PFSK-1 (cell line): ENCODE results near the gene OPCML.

ENCODE experiments used
- FOXP2 ChIP-seq: optimal IDR thresholded peaks from 2 replicates; pipeline ENCODE3; 2011; ENCODE audit warnings: borderline replicate concordance, control low read depth, inconsistent platforms; ENCODE audit not compliant: insufficient read depth; ENCODE audit errors: extremely low read length, extremely low read depth
- POLR2AphosphoS5 ChIP-seq: IDR thresholded peaks from 2 replicates; pipeline ENCODE4 v1.6.1; 2012; ENCODE audit warnings: low read depth, mild to moderate bottlenecking, control low read depth, low read length, moderate library complexity
- SIN3A ChIP-seq: IDR thresholded peaks from 2 replicates; pipeline ENCODE4 v1.6.1; 2012; ENCODE audit warnings: mild to moderate bottlenecking, low read length, moderate library complexity, borderline replicate concordance; ENCODE audit not compliant: insufficient read depth
- TAF1 ChIP-seq: IDR thresholded peaks from 2 replicates; pipeline ENCODE4 v1.6.1; 2012; ENCODE audit warnings: low read length, control low read depth, borderline replicate concordance; ENCODE audit not compliant: insufficient read depth
- TF ChIP-seq, protein P1 (sequence below), 2 experiments: IDR thresholded peaks; 2 replicates each; pipeline versions ENCODE4 v1.6.1 to v1.8.0; 2011 to 2012; ENCODE audit warnings: low read depth in 2 of 2, low read length in 2 of 2, control low read depth in 1 of 2, inconsistent platforms in 1 of 2, mild to moderate bottlenecking in 1 of 2, moderate library complexity in 1 of 2; ENCODE audit not compliant: insufficient read depth in 1 of 2

The OPCML gene

DNA sequence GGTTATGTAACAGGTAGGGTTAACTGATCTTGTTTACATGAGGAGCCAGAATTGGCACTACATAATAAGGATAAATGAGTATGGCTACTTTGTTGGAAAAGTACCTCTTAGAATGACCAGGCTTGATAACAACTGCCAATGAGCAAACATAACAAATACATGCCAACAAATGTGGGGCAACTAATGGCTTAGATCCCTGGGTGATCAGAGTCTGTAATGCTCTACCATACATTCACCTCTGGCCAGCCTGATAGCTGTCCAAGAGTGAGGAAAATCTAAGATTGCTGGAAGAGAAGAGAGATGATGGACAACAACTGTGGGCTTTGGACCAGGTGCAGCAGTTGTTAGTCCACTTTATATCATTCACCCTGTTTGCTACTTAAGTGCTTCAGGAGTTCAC is 1136.9 kb downstream of the OPCML start:
- TF ChIP-seq, protein P1, sequence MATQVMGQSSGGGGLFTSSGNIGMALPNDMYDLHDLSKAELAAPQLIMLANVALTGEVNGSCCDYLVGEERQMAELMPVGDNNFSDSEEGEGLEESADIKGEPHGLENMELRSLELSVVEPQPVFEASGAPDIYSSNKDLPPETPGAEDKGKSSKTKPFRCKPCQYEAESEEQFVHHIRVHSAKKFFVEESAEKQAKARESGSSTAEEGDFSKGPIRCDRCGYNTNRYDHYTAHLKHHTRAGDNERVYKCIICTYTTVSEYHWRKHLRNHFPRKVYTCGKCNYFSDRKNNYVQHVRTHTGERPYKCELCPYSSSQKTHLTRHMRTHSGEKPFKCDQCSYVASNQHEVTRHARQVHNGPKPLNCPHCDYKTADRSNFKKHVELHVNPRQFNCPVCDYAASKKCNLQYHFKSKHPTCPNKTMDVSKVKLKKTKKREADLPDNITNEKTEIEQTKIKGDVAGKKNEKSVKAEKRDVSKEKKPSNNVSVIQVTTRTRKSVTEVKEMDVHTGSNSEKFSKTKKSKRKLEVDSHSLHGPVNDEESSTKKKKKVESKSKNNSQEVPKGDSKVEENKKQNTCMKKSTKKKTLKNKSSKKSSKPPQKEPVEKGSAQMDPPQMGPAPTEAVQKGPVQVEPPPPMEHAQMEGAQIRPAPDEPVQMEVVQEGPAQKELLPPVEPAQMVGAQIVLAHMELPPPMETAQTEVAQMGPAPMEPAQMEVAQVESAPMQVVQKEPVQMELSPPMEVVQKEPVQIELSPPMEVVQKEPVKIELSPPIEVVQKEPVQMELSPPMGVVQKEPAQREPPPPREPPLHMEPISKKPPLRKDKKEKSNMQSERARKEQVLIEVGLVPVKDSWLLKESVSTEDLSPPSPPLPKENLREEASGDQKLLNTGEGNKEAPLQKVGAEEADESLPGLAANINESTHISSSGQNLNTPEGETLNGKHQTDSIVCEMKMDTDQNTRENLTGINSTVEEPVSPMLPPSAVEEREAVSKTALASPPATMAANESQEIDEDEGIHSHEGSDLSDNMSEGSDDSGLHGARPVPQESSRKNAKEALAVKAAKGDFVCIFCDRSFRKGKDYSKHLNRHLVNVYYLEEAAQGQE (IDR thresholded peaks at IDR 0.05; ENCODE audit: insufficient read depth in 1 of 2, low read depth in 2 of 2, low read length in 2 of 2) = no peak
- TF ChIP-seq TAF1 (no peak), POLR2AphosphoS5 (no peak), FOXP2 (no peak), SIN3A (no peak)

DNA sequence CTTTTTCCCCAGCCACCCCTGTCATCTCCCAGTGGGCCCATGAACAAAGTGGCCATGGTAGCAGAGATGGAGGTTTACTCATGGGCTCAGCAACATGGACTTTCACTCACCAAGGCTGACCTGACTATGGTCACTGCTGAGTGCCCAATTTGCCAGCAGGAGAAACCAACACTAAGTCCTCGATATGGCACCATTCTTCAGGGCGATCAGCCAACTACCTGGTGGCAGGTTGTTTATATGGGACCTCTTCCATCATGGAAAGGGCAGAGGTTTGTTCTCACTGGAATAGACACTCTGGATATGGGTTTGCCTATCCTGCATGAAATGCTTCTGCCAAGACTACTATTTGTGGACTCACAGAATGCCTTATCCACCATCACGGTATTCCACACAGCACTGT is 1152.8 kb downstream of the OPCML start:
- TF ChIP-seq FOXP2 = no peak
- no peak for TF ChIP-seq TAF1
- TF ChIP-seq POLR2AphosphoS5 = no peak
- TF ChIP-seq SIN3A = no peak
- TF ChIP-seq, protein P1 (IDR thresholded peaks at IDR 0.05; ENCODE audit: insufficient read depth in 1 of 2, low read depth in 2 of 2, low read length in 2 of 2) = no peak

DNA sequence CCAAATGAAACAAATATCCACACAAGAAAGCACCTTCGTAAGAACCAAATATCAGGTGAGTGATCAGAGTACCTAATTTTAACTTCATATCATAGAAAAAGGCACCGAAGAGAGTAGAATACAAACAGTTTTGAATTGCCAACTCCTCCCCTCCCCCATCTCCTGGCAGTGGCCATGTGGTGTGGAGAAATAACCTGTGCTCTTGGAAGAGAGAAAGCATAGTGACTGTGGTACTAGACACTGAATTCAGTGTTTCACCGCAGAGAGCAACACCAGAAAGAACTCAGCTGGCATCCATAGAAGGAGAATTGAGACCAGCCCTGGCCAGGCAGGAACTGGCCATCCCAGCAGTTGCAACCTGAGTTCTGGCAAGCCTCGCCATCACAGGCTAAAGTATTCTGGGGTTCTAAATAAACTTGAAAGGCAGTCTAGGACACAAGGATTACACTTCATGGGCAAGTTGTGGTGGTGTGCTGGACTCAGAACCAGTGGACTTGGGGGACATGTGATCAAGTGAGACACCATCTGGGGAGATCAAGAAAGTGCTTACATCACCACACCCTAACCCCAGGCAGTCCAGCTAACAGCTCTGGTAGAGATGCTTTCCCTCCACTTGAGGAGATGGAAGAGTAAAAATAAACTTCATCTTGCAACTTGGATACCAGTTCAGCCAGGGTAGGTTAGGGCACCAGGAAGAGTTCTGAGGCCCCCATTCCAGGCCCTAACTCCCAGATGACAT is 1158.7 kb downstream of the OPCML start:
- no peak for TF ChIP-seq TAF1
- TF ChIP-seq, protein P1 (IDR thresholded peaks at IDR 0.05; ENCODE audit: insufficient read depth in 1 of 2, low read depth in 2 of 2, low read length in 2 of 2) = no peak
- no peak for TF ChIP-seq FOXP2
- TF ChIP-seq POLR2AphosphoS5 = no peak
- no peak for TF ChIP-seq SIN3A

DNA sequence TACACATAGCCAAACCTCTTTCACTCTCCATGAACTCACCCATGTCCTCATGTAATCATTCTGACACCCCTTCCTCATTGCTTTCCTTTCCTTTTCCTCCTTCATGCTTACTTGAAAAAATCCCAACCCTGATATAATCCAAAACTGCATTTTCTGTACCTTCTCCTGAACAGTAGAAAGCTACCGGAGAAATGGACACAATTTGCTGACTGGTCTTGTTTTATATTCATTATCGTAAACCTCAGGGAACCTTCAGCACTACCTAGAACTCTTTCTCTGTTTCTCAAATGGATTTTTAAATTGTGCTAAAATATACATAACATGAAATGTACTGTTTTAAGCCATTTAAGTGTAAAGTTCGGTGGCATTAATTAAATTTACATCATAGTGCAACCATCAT is 1165.0 kb downstream of the OPCML start:
- TF ChIP-seq POLR2AphosphoS5 = no peak
- no peak for TF ChIP-seq FOXP2
- TF ChIP-seq, protein P1 (IDR thresholded peaks at IDR 0.05; ENCODE audit: insufficient read depth in 1 of 2, low read depth in 2 of 2, low read length in 2 of 2) = no peak
- TF ChIP-seq SIN3A = no peak
- TF ChIP-seq TAF1 = no peak

DNA sequence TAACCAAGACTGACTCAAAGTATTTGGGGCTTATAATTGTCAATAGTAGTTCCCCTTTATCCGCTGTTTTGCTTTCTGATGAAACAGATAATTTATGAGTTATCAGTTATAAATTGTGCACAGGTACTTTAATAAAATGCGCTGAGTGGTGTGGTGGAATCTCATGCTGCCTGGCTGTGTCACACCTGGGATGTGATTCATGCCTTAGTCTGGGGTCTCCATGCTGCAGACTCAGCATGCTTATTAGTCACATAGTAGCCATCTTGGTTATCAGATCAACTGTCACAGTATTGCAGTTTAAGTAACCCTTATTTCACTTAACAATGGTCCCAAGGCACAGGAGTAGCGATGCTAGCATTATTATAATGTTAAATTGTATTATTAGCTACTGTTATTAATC is 1166.7 kb downstream of the OPCML start:
- TF ChIP-seq, protein P1 (IDR thresholded peaks at IDR 0.05; ENCODE audit: insufficient read depth in 1 of 2, low read depth in 2 of 2, low read length in 2 of 2) = no peak
- TF ChIP-seq TAF1 (no peak), FOXP2 (no peak), SIN3A (no peak), POLR2AphosphoS5 (no peak)
